COLO829 (cell line): Measurements from ENCODE around the gene ACSF2.
"Not testable (repeated sequence)": the region's sequence is repeated elsewhere in the genome, so short reads cannot be mapped to it uniquely, and the experiment has no call there.

Experiments
- DNase-seq: peaks from one replicate; pipeline ENCODE4 v3.0.0; 2012; ENCODE audit warnings: low spot score

Gene ACSF2

GRCh38 chr17:50464736-50465135 lies 38.7 kb downstream of the ACSF2 start:
- no peak for DNase-seq

GRCh38 chr17:50465171-50465570 lies 39.2 kb downstream of the ACSF2 start:
- DNase-seq: no peak

- no peak for DNase-seq
Measured at GRCh38 chr17:50465635-50466034, 39.6 kb downstream of the ACSF2 start.

GRCh38 chr17:50466371-50467113 lies 40.5 kb downstream of the ACSF2 start:
- no peak for DNase-seq

GRCh38 chr17:50467114-50467854 lies 41.3 kb downstream of the ACSF2 start:
- no peak for DNase-seq

GRCh38 chr17:50467855-50468303 lies 41.9 kb downstream of the ACSF2 start:
- no peak for DNase-seq

GRCh38 chr17:50468304-50469207 lies 42.5 kb downstream of the ACSF2 start, which contains the start of gene CHAD:
CHAD (minus strand) TSS chr17:50468880; CDS start chr17:50468813, 67 bp downstream.
- DNase-seq: no peak

- DNase-seq: no peak
Measured at GRCh38 chr17:50469208-50469605, 43.2 kb downstream of the ACSF2 start.

GRCh38 chr17:50469671-50470305 lies 43.8 kb downstream of the ACSF2 start:
- no peak for DNase-seq

GRCh38 chr17:50470426-50470825 lies 44.4 kb downstream of the ACSF2 start:
- DNase-seq: no peak

GRCh38 chr17:50471009-50471905 lies 45.2 kb downstream of the ACSF2 start:
- DNase-seq: no peak

GRCh38 chr17:50472286-50472685 lies 46.3 kb downstream of the ACSF2 start:
- DNase-seq: no peak

- not testable (repeated sequence) for DNase-seq
Measured at GRCh38 chr17:50472761-50473161, 46.7 kb downstream of the ACSF2 start.

GRCh38 chr17:50473901-50474300 lies 47.9 kb downstream of the ACSF2 start:
- DNase-seq: no peak

- no peak for DNase-seq
Measured at GRCh38 chr17:50474523-50474922, 48.5 kb downstream of the ACSF2 start.

- no peak for DNase-seq
Measured at GRCh38 chr17:50475362-50475761, 49.3 kb downstream of the ACSF2 start.

- not testable (repeated sequence) for DNase-seq
Measured at GRCh38 chr17:50475775-50476544, 49.9 kb downstream of the ACSF2 start.

GRCh38 chr17:50476545-50477315 lies 50.7 kb downstream of the ACSF2 start:
- DNase-seq: no peak

GRCh38 chr17:50477976-50478375 lies 52.0 kb downstream of the ACSF2 start:
- no peak for DNase-seq
